BLaER1 treated with 17β-estradiol and CSF1 and Interleukin-3, amounts not matched to agents 10 nM and 100 nM (cell line): Measurements from ENCODE around the gene CPEB1.
A peak's percentile ranks its signal among the peaks of the same experiment; 100 is the strongest.

ENCODE experiments used
- H3K27ac ChIP-seq, 11 experiments: shearing (Covaris generic); formaldehyde crosslinking; 2 replicates each; pipeline ENCODE4 v1.8.1; 2022
- H3K27me3 ChIP-seq, 11 experiments: shearing (Covaris generic); formaldehyde crosslinking; 2 replicates each; pipeline ENCODE4 v1.8.1; 2022
- H3K36me3 ChIP-seq, 11 experiments: shearing (Covaris generic); formaldehyde crosslinking; 2 replicates each; pipeline ENCODE4 v1.8.1; 2022
- H3K4me1 ChIP-seq, 10 experiments: shearing (Covaris generic); formaldehyde crosslinking; 2 replicates each; pipeline ENCODE4 v1.8.1; 2022
- H3K4me2 ChIP-seq, 11 experiments: shearing (Covaris generic); formaldehyde crosslinking; 2 replicates each; pipeline ENCODE4 v1.8.1; 2022
- H3K4me3 ChIP-seq, 10 experiments: shearing (Covaris generic); formaldehyde crosslinking; 2 replicates each; pipeline ENCODE4 v1.8.1; 2022
- H3K9ac ChIP-seq, 11 experiments: shearing (Covaris generic); formaldehyde crosslinking; 2 replicates each; pipeline ENCODE4 v1.8.1; 2022
- H3K9me3 ChIP-seq, 11 experiments: shearing (Covaris generic); formaldehyde crosslinking; replicated peaks in 1 of 11; 2 replicates each; pipeline ENCODE4 v1.8.1; 2022
- H4K20me1 ChIP-seq, 11 experiments: shearing (Covaris generic); formaldehyde crosslinking; 2 replicates each; pipeline ENCODE4 v1.8.1; 2022
- Cebpa-rat ChIP-seq, 11 experiments: shearing (Covaris generic); IDR thresholded peaks; 2 replicates each; pipeline ENCODE4 v1.8.1; 2022

Gene CPEB1

DNA sequence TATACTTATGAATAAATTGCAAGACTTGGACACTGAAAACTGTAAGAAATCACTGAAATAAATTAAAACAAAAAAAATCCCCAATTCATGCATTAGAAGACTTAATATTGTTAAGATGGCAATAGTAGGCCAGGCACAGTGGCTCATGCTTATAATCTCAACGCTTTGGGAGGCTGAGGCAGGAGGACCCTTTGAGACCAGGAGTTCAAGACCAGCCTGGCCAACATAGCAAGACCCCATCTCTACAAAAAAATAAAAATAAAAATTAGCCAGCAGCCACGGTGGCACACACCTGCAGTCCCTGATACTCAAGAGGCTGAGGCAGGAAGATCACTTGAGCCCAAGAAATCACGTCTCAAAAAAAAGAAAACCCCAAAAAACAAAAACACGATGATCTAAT, 35.8 kb downstream of the CPEB1 start:
- Histone ChIP-seq H3K4me2 (no peak overlapping the region), H3K9ac (no peak overlapping the region), H3K27ac (no peak overlapping the region), H3K4me3 (no peak overlapping the region), H3K4me1 (no peaks in the 10 kb centered on the region), H3K36me3 (no peaks in the 10 kb centered on the region), H3K9me3 (no peaks in the 10 kb centered on the region), H4K20me1 (no peaks in the 10 kb centered on the region), H3K27me3 (no peaks in the 10 kb centered on the region)
- TF ChIP-seq Cebpa-rat (IDR thresholded peaks at IDR 0.05): no peak

GRCh38 chr15:82602195-82602594, 45.0 kb downstream of the CPEB1 start:
- no peak overlapping the region for H3K4me2 ChIP-seq
- TF ChIP-seq Cebpa-rat (IDR thresholded peaks at IDR 0.05): no peak
- H3K4me1 ChIP-seq: no peaks in the 10 kb centered on the region
- H3K27ac ChIP-seq: no peak overlapping the region
- H3K36me3 ChIP-seq: no peaks in the 10 kb centered on the region
- H3K9me3 ChIP-seq: no peaks in the 10 kb centered on the region
- no peak overlapping the region for H3K4me3 ChIP-seq
- H3K9ac ChIP-seq: no peak overlapping the region
- no peaks in the 10 kb centered on the region for H4K20me1 ChIP-seq
- H3K27me3 ChIP-seq: no peaks in the 10 kb centered on the region

- Histone ChIP-seq H3K36me3 (no peaks in the 10 kb centered on the region), H3K4me3 (no peak overlapping the region), H3K4me2 (no peak overlapping the region), H3K4me1 (no peaks in the 10 kb centered on the region), H3K9me3 (no peaks in the 10 kb centered on the region), H3K27me3 (no peaks in the 10 kb centered on the region), H3K27ac (no peak overlapping the region), H3K9ac (no peak overlapping the region), H4K20me1 (no peaks in the 10 kb centered on the region)
- TF ChIP-seq Cebpa-rat (IDR thresholded peaks at IDR 0.05): no peak
Measured at GRCh38 chr15:82599862-82600261, 47.3 kb downstream of the CPEB1 start.

GRCh38 chr15:82597815-82598214, 49.3 kb downstream of the CPEB1 start:
- Histone ChIP-seq H4K20me1 (no peaks in the 10 kb centered on the region), H3K4me2 (no peak overlapping the region), H3K4me3 (no peak overlapping the region), H3K27ac (no peak overlapping the region), H3K9ac (no peak overlapping the region), H3K9me3 (no peaks in the 10 kb centered on the region), H3K36me3 (no peaks in the 10 kb centered on the region), H3K4me1 (no peaks in the 10 kb centered on the region), H3K27me3 (no peaks in the 10 kb centered on the region)
- no peak for TF ChIP-seq Cebpa-rat (IDR thresholded peaks at IDR 0.05)

GRCh38 chr15:82595766-82596165, 51.4 kb downstream of the CPEB1 start:
- no peak overlapping the region for H3K4me3 ChIP-seq
- no peak overlapping the region for H3K27ac ChIP-seq
- no peaks in the 10 kb centered on the region for H3K27me3 ChIP-seq
- H3K9ac ChIP-seq: no peak overlapping the region
- no peaks in the 10 kb centered on the region for H3K9me3 ChIP-seq
- H4K20me1 ChIP-seq: no peaks in the 10 kb centered on the region
- H3K36me3 ChIP-seq: no peaks in the 10 kb centered on the region
- no peak overlapping the region for H3K4me2 ChIP-seq
- H3K4me1 ChIP-seq: no peaks in the 10 kb centered on the region
- no peak for TF ChIP-seq Cebpa-rat (IDR thresholded peaks at IDR 0.05)

DNA sequence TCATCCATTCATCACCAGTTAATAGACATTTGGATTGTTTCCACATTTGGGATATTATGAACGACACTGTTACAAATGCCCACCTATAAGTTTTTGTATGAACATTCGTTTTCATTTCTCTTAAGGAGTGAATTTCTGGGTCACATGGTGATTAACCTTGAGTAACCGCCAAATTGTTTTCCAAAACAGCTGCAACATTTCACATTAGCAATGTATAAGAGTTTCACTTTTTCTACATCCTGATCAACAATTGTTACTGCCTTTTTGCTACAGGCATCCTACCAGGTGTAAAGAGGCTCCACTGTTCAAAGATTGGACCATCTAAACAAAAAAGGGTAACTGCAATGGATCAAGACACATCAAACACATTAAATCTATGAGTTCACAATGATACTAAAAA, 52.0 kb downstream of the CPEB1 start:
- Histone ChIP-seq H3K4me2 (no peak overlapping the region), H3K4me3 (no peak overlapping the region), H3K4me1 (no peaks in the 10 kb centered on the region), H3K36me3 (no peaks in the 10 kb centered on the region), H3K9ac (no peak overlapping the region), H4K20me1 (no peaks in the 10 kb centered on the region), H3K27ac (no peak overlapping the region), H3K9me3 (no peaks in the 10 kb centered on the region), H3K27me3 (no peaks in the 10 kb centered on the region)
- no peak for TF ChIP-seq Cebpa-rat (IDR thresholded peaks at IDR 0.05)

- Histone ChIP-seq H3K4me3 (no peak overlapping the region), H3K36me3 (no peaks in the 10 kb centered on the region), H3K4me1 (no peaks in the 10 kb centered on the region), H3K4me2 (no peak overlapping the region), H3K9me3 (no peaks in the 10 kb centered on the region), H3K27me3 (no peaks in the 10 kb centered on the region), H4K20me1 (no peaks in the 10 kb centered on the region), H3K9ac (no peak overlapping the region), H3K27ac (no peak overlapping the region)
- no peak for TF ChIP-seq Cebpa-rat (IDR thresholded peaks at IDR 0.05)
Measured at GRCh38 chr15:82587805-82588204, 59.4 kb downstream of the CPEB1 start.

DNA sequence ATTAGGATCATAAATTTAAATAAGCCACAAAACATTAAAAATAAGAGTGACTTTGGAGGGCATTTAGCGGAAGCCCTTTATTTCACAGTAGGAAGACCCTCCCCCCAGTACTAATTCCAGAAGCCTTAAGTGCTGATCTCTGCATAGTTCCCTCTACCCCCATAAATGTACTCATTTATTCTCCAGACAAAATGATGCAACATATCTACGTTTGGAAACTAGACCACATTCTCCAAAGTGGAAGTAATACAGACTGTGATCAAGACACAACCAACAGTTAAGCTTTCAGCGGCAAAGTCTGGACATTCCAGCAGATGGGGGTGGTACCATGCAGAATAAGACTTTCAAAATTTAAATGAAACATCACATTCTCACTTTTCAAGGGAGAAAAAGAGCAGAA, 62.1 kb downstream of the CPEB1 start:
- no peak overlapping the region for H3K9ac ChIP-seq
- no peaks in the 10 kb centered on the region for H4K20me1 ChIP-seq
- H3K4me2 ChIP-seq: no peak overlapping the region
- no peak overlapping the region for H3K4me3 ChIP-seq
- H3K9me3 ChIP-seq: no peaks in the 10 kb centered on the region
- H3K27me3 ChIP-seq: no peaks in the 10 kb centered on the region
- H3K27ac ChIP-seq: no peak overlapping the region
- no peaks in the 10 kb centered on the region for H3K4me1 ChIP-seq
- H3K36me3 ChIP-seq: no peaks in the 10 kb centered on the region
- no peak for TF ChIP-seq Cebpa-rat (IDR thresholded peaks at IDR 0.05)

GRCh38 chr15:82580713-82581112, 66.5 kb downstream of the CPEB1 start:
- Histone ChIP-seq H3K27me3 (no peaks in the 10 kb centered on the region), H3K36me3 (no peaks in the 10 kb centered on the region), H3K9ac (no peak overlapping the region), H3K4me3 (no peak overlapping the region), H3K4me1 (no peaks in the 10 kb centered on the region), H3K27ac (no peak overlapping the region), H3K9me3 (no peaks in the 10 kb centered on the region), H3K4me2 (no peak overlapping the region), H4K20me1 (no peaks in the 10 kb centered on the region)
- TF ChIP-seq Cebpa-rat (IDR thresholded peaks at IDR 0.05): 0 out of 22 replicates have a peak, but pooled peaks of 1 of the 11 experiments have one; percentile 11

DNA sequence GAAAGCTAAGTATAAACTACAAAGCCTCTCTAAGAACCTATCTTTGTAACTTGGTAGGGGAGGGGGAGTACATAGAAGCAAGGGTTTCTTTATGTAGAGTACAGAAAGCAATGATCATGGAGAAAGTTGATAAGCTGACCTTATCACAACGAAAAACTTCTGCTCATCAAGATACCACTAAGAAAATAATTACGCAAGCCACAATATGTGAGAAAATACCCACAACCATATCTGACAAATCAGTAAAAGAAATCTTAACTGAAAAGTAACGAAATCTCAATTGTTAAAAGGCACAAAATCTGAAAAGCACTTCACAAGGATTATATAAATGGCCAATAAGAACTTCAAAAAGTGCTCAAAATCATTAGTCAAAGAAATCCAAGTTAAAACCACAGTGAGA, 71.8 kb downstream of the CPEB1 start:
- peaks cover 0 to 7% (median 0%) of the 10 kb centered on the region in 10 experiments; a peak in 3 of 20 replicates for H3K4me1 ChIP-seq
- H3K4me2 ChIP-seq: no peak overlapping the region
- H3K9ac ChIP-seq: no peak overlapping the region
- H3K27me3 ChIP-seq: no peaks in the 10 kb centered on the region
- H3K4me3 ChIP-seq: no peak overlapping the region
- TF ChIP-seq Cebpa-rat (IDR thresholded peaks at IDR 0.05): no peak
- H3K27ac ChIP-seq: no peak overlapping the region
- no peaks in the 10 kb centered on the region for H3K36me3 ChIP-seq
- no peaks in the 10 kb centered on the region for H4K20me1 ChIP-seq
- no peaks in the 10 kb centered on the region for H3K9me3 ChIP-seq

DNA sequence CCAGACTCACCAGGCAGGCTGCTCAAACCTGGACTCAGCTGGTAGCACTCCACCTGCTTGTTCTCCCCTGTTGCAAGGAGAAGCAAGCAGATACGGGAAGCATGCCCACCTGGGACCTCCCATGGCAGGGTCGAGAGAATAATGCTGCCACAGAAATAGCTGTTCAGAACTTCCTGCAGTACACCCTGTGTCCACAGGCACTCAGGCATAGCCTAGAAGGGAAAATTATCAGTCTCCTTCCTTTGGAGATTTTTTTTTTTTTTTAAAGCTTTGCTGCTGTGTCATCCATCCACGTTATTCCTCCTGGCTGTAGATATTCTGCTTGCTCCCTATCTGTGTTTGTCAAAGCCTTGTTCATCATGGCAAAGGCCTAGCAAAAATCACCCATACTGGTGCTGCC, 74.2 kb downstream of the CPEB1 start:
- Histone ChIP-seq H4K20me1 (no peaks in the 10 kb centered on the region), H3K9ac (no peak overlapping the region)
- TF ChIP-seq Cebpa-rat (IDR thresholded peaks at IDR 0.05): no peak

More for the DNA sequence above, 74.2 kb downstream of the CPEB1 start:
- H3K27me3 ChIP-seq: no peaks in the 10 kb centered on the region
- H3K4me3 ChIP-seq: no peak overlapping the region
- no peaks in the 10 kb centered on the region for H3K9me3 ChIP-seq
- no peaks in the 10 kb centered on the region for H3K36me3 ChIP-seq
- H3K4me1 ChIP-seq: peaks cover 0 to 7% (median 0%) of the 10 kb centered on the region in 10 experiments; a peak in 3 of 20 replicates
- H3K27ac ChIP-seq: no peak overlapping the region
- H3K4me2 ChIP-seq: peak overlapping the region in 5 of 11 experiments; percentile 0 to 25 (median 8); a peak in 3 of 22 replicates
